Sigmoid colon (tissue), 4 donors: ENCODE data around the gene PRRT1.
"Not testable (repeated sequence)": the region's sequence is repeated elsewhere in the genome, so short reads cannot be mapped to it uniquely, and the experiment has no call there.

Experiments used
- CTCF ChIP-seq, 4 experiments: fragments of 450-650 bp in 3 of 4; fragments of 200-600 bp in 1 of 4; IDR thresholded peaks; one replicate each; pipeline ENCODE4 v1.5.1; 2016 to 2019; ENCODE audit warnings: antibody characterized with exemption in 4 of 4, mild to moderate bottlenecking in 3 of 4, moderate library complexity in 2 of 4
- EP300 ChIP-seq, 4 donors: sonication (generic); formaldehyde crosslinking; IDR thresholded peaks; one replicate each; pipeline ENCODE4 v1.6.1; 2017; ENCODE audit warnings: antibody characterized with exemption in 4 of 4
- POLR2A ChIP-seq, 2 donors: fragments of 450-650 bp; IDR thresholded peaks; one replicate each; pipeline ENCODE4 v1.6.1; 2016; ENCODE audit warnings: antibody characterized with exemption in 2 of 2, mild to moderate bottlenecking in 2 of 2, moderate library complexity in 2 of 2
- POLR2AphosphoS5 ChIP-seq, 4 donors: sonication (generic); formaldehyde crosslinking; IDR thresholded peaks; one replicate each; pipeline ENCODE4 v1.6.1; 2017; ENCODE audit warnings: antibody characterized with exemption in 4 of 4

- not testable (repeated sequence) for TF ChIP-seq CTCF, POLR2AphosphoS5, POLR2A, EP300 (IDR thresholded peaks at IDR 0.05)
Observed at GRCh38 chr6:32144238-32144637, 7.5 kb downstream of the PRRT1 start.
